GM12872 (cell line): ENCODE data around the gene EGFLAM.

Experiments
- TF ChIP-seq, protein P1 (sequence below): IDR thresholded peaks from 3 replicates; pipeline ENCODE4 v1.5.1; 2011; ENCODE audit warnings: low read depth, mild to moderate bottlenecking, low read length, moderate library complexity; ENCODE audit not compliant: insufficient read depth

Gene EGFLAM

DNA sequence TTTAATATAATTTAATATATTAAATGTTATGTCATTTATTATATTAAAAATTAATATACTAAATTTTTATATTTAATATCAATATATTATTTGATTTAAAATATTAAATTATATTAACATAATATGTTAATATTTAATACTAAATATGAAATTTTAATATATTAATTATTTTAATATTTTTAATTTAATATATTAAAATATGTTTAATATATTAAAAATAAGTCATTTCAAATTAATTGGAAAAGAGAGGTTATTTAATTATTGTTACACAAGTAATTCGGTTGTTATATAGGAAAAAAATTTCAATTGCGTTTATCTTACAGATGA is 183.9 kb downstream of the EGFLAM start:
- TF ChIP-seq, protein P1, sequence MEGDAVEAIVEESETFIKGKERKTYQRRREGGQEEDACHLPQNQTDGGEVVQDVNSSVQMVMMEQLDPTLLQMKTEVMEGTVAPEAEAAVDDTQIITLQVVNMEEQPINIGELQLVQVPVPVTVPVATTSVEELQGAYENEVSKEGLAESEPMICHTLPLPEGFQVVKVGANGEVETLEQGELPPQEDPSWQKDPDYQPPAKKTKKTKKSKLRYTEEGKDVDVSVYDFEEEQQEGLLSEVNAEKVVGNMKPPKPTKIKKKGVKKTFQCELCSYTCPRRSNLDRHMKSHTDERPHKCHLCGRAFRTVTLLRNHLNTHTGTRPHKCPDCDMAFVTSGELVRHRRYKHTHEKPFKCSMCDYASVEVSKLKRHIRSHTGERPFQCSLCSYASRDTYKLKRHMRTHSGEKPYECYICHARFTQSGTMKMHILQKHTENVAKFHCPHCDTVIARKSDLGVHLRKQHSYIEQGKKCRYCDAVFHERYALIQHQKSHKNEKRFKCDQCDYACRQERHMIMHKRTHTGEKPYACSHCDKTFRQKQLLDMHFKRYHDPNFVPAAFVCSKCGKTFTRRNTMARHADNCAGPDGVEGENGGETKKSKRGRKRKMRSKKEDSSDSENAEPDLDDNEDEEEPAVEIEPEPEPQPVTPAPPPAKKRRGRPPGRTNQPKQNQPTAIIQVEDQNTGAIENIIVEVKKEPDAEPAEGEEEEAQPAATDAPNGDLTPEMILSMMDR = no peak

DNA sequence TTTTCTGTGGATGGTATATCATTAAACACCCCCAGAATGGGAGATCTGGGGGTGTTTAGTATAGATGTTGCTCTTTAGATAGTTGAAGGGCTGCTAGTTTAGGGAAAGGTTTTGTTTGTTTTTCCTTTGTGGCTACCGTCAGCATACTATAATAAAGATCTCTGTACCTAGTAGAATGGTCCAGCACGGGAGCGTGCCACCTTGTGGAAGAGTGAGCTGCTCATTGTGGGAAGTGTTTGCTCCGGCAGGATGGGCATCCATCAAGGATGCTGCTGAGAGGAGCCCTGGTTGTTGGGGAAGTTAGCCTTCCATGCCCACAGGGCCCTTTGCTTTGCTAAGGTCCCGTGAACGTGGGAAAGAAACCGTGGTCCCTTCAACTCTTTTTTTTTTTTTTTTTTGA is 185.0 kb downstream of the EGFLAM start:
- TF ChIP-seq, protein P1 = no peak

DNA sequence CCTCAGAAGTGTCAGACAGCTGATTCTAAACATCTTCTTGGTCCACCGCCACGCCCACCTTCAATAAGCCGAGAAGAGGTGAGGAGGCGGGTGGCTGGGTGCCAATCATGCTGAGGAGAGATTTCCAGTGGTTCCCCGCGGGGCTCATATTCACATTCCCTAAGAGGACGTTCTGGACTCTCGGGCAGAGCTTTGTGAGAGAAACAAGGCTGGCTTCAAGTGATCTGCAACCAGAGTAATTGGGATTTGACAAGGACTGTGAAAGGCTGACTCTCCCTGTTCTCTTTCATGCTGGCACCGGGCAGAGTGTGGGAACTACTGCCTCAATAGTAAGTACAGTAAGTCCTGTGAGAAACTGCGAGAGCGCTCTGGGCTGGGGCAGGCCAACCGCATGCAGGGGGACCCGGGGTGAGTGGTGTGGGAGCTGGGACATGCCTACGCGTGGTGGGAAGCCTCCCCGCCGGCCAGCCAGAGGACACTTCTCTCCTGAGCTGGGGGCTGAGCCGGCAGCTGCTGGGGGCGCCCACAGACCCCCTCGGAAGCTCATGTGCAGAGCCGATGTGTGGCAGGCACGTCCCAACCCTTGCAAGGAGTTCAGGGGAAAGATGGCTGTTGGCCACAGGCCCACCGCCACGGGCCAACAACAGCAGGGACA is 187.1 kb downstream of the EGFLAM start:
- TF ChIP-seq, protein P1 = no peak

DNA sequence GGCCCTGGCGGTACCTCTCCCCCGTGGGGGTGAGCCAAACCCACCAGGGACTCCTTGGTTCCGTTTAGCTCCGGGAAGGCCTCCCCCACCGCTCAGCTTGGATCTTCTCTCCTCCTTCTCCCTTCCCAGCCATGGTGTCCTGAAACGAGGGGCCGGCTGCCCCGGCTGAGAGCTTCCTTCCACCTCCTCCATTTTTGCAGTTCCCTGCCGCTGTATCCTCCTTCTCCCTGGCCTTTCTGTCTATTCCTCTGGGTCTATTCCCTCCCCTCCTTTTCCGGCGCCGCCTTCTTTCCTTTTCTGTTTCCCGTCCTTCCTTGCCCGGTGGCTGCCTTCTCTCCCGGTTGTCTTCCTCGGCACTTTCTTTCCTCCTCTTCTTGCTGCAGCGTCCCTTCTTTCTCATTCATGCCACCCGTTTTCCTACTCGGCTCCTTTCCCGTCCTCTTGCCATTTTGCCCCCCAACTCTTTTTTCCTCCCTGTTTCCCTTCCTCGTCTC is 187.7 kb downstream of the EGFLAM start:
- TF ChIP-seq, protein P1 = no peak

DNA sequence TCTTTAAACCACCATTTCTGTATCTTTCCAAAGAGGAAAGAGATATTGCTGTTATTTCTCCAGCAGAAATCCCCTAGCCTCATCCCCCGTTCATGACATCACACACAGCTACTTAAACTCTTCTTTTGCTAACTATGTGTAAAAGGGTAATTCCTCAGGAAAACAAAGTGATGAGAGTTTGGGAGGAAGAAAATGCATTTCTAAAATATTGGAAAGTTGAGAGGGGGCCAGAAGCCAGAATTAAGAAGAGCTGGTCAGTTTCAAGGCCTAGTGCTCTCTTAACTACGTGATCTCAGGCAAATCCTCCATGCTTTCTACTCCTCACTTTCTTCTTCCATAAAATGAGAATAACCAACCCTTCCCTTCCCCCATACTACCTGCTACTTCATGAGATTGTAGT is 188.7 kb downstream of the EGFLAM start:
- TF ChIP-seq, protein P1 = no peak

DNA sequence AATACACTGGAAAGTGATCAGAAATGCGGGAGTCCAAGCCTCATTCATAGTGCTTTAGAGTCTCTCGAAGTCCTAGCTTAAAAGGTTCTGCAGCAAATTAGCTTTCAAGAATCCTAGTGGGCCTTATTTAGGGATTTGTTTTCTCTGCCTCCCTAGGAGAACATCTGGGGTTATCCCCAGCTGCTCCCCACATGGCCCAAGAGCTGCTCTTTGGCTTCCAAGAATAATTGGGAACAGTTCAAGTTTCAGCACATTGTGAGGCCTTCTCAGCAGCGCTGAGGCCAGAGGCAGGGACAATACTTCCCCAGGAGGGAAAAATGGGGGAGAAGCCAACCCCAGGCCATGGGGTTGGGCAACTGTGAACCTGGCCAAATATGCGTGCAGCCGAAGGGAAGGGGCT is 189.4 kb downstream of the EGFLAM start:
- TF ChIP-seq, protein P1 = no peak

DNA sequence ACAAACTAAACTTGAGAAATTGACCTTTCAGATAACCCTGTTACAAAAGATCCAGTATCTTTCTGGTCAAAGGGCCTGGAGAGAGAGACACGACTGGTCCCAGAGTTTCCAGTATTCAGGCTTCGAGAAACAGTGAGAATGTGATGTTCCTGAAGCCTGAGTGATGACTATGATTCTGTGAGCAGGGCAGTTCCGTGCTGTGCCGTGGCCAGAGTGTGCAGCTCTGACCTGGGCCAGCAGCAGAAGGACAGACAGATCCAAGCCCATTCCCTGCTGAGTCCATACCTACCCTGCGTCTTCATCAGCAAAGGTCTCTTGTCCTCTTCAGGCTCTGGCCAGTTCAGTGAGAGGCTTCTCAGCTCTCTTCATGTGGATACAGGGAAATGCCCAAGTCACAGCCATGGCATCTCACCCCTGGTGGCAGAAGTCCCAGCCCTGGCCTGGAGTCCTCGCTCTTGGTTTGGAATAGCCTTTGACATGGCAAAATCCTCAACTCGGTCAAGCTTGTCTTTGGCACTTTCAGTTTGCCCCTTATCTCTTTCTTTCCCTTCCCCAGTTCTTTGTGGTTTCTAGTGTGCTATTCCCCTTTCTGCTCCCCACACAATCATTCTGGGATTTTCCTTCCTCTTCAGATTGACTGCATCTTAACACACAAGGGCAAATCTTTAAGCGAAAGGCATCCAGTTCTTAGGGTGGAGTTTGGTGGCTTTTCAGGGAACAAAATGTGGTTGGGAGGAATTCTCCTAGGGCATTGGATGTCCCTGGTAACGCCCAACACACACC is 190.4 kb downstream of the EGFLAM start:
- TF ChIP-seq, protein P1 = no peak
